Superior temporal gyrus (tissue), 1 donor: ENCODE measurements around the gene GFOD2.

ENCODE experiments used
- DNase-seq: peaks from one replicate; pipeline ENCODE4 v3.0.0-alpha.2; 2016; ENCODE audit errors: extremely low spot score

Gene GFOD2

DNA sequence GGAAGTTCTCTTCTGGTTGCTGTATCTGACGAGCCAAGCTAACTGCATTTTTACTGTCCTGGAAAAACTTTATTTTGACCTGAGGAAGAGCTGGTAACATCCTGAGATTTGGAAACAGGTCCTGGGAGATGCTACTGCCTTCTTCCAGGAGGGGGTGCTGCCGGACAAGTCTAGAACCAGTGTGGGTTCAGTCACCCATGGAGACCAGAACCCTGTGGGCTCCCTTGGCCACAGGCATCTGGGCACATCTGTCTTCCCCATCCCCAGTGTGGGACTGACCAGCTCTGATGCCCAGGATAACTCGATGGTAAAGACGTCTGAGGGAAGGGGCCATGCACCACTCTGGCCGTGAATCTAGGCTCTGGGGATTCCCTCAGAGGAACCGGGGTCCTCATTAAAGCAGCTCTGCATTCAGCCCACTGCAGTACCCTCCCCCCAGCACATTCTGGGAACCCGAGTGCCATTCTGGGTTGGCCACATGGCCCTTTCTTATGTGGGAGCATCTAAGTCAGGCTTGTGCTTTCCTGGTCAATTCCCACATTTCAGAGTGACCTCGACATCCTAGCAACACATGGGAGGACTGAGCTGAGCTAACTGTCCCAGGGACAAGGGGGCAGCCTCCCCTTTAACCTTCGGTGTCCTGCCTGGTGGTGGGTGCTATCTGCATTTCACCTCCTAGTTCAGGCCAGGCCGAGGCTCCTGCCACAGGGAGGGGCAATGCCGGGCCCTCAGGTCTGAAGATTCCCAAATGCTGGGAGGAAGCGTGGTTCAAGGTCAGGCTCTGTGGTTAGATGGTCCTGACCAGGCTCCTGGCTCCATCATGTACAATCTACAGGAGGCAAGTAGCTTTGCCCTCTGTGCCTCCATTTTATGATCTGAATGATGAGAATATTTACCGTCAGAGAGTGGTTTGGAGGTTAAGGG lies 46.1 kb downstream of the GFOD2 start:
- peak; percentile 77 for DNase-seq

DNA sequence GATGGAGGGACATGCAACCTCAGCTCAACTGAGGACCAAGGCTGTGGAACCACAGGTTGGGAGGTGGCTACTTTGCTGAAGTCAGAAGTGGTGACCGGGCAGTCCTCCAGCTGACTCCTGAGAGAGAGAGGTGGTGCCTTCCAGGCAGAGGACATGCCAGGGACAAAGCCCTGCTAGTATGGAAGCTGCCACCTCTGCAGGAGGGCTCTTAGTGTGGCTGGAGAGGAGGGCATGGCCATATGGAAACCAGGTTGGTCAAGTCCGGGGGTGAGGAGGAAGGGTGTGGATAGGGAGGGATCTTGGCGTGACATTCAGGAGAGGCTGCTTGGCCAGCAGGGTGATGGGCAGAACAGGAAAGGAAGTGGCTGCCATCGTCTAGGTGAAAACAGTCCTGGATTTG lies 46.8 kb downstream of the GFOD2 start:
- no peak for DNase-seq

DNA sequence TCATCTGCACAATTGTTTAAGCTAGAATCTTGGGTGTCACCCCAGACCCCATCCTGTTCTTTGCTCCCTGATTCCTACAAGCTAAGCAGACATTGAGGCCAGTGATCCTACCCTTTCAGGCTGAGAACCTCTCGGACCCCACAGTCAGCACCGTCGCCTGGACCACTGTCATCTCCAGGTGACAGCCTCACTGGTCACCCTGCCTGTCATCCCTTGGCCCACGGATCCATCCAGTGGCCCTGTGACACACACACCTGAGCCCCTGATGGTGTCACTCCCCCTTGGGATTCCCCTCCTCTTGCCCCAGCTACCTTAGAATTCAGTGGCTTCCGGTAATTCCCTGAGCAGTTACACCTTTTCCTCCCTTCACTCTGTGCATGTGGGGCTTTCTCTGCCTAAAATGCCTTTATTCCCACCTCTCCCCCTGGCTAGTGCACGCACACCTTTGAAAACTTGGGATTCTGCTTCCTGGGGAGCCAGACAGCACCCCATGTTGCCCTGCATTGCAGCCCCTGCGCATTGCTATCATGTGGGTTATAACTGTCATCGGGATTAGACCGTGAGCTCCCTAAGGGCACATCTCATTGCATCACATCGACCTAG lies 49.5 kb downstream of the GFOD2 start:
- DNase-seq, result no peak

DNA sequence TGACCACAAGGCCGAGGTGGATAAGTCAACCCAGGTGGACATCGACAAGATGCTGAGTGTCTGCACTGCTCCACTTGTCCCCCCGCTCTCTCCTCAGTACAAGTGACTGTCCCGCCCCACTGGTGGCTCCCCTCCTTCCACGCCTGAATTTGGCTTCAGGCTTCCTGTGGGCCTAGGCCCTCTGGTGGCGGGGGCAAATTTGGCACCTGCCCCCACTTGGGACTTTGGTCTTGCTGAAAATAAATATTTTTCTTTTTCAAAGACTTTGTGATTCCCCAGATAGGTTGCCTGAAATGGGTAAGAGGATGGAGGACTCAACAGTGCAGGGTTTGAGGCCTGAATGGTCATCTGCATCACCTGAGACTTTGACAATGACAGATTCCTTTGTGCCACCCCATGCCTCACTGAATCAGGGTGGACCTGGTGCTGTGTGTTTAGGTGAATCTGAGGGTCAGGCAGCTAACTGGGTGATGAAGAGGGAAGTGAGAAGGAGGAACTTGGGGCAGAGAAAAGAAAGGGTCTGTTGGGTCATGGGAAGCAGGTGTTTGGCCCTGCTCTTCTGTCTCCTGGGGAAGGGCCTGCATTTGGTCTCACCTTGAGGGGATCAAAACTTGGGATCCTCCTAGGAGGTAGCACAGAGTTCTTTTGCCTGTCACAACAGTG lies 50.5 kb downstream of the GFOD2 start:
- DNase-seq, result no peak

DNA sequence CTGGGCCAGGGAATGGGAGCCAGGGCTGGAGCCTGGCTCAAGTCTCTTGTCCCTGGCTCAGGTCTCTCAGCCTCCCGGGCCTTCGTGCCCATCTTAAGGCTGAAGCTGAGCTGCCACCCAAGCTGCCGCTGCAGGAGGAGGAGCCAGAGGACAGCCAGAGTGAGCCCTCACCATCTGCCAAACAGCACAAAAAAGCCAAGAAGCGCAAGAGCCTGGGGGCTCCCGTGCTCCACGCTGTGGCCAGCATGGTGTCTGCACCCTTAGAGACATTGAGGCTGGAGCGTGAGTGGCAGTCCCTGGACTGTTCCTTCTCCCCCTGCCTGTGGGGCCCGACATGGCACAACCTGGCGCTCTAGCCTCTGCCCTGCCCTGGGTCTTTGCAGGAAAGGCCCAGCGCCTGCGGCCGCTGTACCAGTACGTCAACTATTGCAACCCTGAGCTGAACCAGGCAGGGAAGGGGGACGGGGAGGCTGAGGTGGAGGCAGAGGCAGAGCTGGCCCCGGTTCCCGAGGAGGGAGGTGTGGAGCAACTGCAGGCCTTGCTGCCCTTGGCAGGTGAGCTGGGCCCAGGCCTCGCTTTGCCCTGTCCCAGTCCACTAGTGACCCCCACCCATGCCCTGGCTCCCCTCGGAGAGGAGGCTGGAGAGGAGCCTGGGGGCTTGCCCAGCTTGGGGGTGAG lies 51.2 kb downstream of the GFOD2 start:
- peak; percentile 88 for DNase-seq

DNA sequence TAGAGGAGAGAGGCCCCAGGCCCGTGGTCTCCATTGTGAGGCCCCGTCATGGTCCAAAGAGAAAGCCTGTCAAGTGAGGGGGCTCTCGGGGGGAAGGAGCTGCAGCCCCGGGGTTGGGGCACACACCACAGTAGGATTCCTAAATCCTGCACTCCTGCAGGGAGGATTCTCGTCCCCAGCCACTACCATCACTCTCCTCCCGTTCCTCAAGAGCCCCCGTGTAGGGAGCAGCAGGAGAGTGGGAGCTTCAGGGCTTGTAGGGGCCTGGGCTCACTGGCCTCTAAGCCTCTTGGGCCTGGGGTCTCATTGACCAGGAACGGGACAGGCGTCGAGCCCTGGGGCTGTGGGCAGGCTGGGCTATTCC lies 51.7 kb downstream of the GFOD2 start:
- no peak for DNase-seq

DNA sequence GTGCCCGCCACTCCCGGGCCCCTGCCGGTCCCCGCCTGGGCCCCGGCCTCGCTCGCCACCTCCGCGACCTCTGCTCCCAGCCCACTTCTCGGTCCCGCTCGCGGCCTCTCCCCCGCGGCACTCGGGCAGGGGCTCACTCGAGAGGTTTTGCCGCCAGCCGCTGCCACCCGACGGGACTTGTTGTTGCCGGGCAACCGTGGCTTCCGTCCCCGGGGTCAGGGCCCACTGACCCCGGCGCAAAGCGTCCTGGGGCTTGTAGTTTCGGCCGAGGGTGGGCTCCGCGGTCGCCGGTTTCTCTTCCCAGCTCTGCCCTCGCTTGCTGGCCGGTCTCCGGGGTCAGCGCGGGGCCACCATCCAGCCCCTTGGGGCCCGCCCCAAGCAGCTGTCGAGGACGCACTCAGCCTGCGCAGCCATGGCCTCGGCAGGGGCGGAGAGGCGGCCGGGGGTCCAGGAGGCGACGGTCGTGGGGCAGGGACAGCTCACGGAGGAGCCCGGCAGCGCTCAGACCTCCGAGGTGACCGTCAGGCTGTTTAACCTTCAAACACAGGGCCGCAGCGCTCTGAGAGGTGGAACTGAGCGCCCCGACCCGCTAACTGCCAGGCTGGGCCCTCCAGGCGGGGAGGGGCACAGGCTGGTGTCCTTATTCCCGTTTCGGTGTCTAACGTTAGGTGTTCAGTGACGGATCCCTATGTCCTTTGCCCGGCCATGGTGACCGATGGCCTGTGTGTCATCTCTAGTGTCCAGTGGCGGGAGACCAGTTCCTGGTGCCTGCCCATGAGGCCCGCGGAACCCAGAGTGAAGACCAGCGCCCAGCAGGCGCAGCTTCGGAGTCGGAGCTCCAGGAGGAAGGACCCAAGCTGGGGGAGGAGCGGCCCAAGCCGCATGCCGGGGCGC lies 52.3 kb downstream of the GFOD2 start, which contains the start of the genes C16orf86 and ENKD1:
Gene C16orf86, plus strand, starts transcription at position 256 of the 894 bp plus-strand sequence. Its CDS starts 157 bp downstream, at position 413.
Gene ENKD1, minus strand, starts transcription at position 192 of the 894 bp plus-strand sequence. CDS start 308 bp downstream, outside the sequence.
- DNase-seq, result peak; percentile 81

DNA sequence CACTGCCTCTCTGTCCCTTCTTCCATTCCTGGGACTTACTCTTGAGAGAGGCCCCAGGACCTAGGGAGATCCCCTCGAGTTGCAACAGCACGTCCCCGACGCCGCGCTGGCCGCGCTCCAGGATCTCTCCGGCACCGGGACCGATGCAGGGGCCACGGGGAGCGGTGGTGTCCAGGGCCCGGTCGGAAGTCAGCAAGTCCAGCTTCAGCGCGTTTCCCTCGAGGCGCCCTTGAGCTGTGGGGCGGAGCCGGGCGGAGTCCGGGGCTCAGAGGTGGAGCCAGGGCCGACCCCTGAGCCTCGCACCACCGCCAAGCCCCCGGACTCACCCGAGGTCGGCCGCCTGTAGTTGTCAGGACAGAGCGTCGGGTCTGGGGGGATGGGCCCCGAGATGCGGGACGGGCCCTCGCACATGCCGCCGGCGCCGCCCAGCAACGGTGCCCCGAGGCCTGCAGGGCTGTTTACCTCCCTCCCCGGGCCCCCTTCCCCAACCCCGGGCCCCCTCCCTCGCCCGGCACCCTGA lies 53.0 kb downstream of the GFOD2 start:
- no peak for DNase-seq

DNA sequence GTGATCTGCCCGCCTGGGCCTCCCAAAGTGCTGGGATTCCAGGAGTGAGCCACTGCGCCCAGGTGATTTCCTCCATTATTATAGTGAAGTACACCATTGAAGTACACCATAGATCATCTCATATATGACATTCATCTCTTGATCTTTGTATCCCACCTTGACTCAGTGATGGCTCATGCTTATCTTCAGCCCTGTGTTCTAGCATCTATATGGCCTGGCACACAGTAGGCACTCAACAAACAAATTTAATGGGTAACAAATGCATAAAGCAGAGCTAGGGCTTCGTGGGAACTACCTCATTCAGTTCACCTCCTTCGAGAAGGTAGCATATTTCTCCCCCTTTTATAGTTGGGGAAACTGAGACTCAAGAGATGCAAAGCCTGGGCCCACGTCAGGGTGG lies 53.5 kb downstream of the GFOD2 start:
- DNase-seq, result no peak

DNA sequence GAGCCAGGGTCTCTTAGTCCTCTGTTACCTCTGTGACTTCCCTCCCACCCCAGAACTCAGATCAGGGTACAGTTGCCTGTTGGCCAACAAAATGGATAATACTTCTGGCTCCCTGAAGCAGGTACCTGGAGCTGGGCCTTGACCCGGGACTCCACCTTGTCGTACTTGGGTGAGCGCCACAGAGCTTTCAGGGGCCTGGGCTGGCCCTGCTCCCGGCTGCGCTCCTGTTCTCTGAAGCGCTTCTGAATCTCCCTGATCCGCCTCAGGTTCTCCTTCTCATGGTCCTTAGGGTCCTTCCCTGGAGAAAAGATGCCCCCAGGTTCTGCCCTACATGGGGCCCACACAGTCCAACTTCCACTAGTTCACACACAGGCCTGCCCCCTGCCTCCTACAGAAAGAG lies 54.2 kb downstream of the GFOD2 start:
- no peak for DNase-seq

DNA sequence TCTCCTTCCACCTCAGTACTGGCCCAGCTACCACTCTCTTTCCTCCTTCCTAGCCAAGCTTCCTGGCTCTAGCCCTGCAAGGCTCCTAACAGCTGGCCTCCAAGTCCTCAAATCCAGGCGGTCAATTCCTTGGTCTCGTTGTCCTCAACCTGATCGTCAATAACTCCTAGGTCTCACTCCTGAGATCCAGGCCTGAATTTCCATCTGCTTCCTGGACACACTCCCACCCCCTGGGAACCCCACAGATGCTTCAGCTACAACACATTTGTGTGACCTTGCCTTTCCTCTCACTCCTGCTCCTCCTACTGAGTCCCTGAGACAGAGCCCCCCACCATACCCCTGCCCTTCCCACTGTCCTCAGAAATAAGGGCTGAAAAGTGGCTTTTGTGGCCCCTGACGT lies 54.9 kb downstream of the GFOD2 start:
- no peak for DNase-seq

DNA sequence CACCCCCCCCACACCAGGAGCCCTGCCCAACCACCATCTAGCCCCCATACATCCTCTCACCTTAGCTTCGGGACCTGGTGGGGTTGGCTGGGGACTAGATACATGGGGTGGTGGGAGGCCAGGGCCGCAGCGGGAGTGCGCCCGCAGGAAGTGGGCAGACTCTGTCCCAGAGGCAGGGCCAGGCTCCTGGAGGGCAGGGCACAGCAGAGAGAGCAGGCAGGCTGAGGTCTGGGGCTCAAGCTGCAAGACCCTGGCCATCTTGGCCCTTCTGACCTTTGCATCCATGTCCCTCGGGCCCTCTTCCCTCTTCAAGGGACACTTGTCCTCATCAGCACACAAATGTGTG lies 55.3 kb downstream of the GFOD2 start:
- DNase-seq, result no peak

DNA sequence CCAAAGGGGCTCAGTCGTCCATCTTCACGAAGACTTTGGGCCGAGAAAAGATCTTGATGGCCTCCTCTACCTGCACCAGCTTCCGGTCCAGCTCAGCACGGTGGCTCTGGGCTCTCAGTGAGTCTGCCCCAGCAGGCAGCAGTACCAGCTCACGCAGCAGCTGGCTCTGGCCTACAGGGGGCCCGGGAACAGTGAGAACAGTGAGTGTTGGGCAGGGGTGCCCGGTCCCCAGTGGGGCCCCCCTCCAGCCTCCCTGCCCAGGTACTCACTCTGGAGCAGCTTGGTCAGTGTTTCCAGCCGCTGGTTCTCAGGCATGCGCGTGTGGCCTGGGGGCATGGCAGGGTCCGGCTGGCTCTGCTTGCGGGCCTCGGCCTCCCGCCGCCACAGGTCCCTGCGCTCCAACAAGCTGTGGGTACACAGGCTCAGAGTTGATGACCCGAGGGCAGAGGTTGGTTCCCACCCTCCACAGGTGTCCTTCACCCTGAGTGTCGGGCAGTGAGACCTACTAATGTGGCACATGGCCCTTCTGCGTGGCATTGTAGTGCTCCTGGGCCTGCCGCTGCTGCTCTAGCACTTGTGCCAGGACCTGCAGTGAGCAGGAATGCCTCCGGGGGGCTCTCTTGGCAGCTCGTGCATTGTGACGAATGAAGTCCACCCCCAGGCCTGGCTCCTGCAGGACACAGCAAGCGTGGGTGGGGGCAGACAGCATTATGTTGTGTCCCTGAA lies 55.8 kb downstream of the GFOD2 start:
- no peak for DNase-seq

DNA sequence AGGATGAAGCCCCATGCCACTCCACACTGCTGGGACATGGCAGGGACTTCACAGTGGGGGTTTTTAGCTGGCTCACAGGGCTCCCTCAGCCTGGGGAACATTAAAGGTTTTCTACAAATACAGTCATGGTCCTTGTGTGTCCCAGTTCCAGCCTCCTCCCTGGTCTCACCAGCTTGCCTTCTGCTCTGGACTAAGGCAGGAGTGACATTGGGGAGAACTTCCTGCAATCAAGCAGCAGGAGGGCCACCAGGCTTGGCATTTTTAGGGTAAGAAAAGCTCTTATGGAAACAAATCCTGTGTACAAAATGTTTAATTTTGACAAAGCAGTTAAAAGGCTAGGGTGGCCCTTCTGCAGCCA lies 56.5 kb downstream of the GFOD2 start:
- DNase-seq, result no peak

DNA sequence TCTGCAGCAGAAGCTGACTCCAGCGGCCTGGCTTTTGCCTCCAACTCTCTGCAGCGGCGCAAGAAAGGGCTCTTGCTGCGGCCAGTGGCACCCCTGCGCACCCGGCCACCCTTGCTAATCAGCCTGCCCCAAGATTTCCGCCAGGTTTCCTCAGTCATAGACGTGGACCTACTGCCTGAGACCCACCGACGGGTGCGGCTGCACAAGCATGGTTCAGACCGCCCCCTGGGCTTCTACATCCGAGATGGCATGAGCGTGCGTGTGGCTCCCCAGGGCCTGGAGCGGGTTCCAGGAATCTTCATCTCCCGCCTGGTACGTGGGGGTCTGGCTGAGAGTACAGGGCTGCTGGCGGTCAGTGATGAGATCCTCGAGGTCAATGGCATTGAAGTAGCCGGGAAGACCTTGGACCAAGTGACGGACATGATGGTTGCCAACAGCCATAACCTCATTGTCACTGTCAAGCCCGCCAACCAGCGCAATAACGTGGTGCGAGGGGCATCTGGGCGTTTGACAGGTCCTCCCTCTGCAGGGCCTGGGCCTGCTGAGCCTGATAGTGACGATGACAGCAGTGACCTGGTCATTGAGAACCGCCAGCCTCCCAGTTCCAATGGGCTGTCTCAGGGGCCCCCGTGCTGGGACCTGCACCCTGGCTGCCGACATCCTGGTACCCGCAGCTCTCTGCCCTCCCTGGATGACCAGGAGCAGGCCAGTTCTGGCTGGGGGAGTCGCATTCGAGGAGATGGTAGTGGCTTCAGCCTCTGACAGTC lies 57.0 kb downstream of the GFOD2 start:
- no peak for DNase-seq

DNA sequence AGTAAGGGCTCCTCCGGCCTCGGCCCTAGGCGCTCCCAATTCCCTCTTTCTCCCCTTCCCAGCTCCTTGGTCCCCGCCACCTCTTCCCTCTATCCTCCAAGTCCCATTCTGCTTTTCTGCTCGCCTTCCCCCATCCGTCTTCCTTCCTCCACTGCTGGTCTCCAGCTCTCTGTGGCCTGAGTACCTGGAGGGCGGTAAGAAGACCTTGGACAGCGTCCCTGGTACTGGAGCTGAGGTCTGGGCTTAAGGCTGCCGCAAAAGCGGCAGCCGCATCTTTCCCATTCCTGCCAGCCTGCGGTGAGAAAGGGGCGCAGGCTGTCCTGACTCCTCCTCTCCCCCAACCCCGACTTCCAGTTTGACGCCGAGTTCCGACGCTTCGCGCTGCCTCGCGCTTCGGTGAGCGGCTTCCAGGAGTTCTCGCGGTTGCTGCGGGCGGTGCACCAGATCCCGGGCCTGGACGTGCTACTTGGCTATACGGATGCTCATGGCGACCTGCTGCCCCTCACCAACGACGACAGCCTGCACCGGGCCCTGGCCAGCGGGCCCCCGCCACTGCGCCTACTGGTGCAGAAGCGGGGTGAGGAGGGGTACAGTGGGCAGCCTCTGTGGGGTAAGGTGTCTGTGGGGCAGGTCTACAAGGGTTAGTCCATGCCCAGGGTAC lies 57.9 kb downstream of the GFOD2 start:
- peak; percentile 17 for DNase-seq

DNA sequence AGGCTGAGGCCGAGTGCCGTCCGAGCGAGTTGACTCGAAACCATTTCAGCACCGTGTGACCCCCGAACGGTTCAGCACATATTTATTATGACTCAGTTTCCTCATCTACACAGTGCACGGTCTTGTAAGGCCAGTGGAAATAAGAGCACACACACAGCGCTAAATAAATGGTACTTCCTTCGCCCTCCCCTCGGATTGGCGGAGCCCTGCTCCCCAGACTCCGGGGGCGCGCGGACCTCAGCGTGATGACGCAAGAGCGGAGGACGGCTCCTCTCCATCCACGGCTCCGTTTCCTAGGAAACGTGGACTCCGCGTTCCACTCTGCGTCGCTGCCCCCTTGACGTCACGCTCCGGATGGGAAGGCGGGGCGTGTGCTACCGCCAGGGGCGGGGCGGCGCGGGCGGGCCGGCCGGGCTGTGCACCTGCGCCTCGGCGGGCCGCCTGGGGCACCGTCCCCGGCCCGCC lies 58.5 kb downstream of the GFOD2 start, which contains the start of gene PARD6A:
Gene PARD6A, plus strand, starts transcription at position 397 of the 465 bp plus-strand sequence. CDS start 79 bp downstream, outside the sequence.
- peak; percentile 98 for DNase-seq
